Mesendoderm (in vitro differentiated cells): Measurements from ENCODE around the gene TYMP.
A peak's percentile ranks its signal among the peaks of the same experiment; 100 is the strongest.

Experiments
- DNase-seq: peaks from one replicate; pipeline ENCODE4 v3.0.0; 2013
- H2AK5ac ChIP-seq: 2 replicates; pipeline ENCODE4 v1.6.1; 2013; ENCODE audit warnings: low read length, inconsistent platforms
- H2BK120ac ChIP-seq: 2 replicates; pipeline ENCODE4 v1.6.1; 2013; ENCODE audit warnings: low read depth, mild to moderate bottlenecking, low read length, moderate library complexity, mixed read lengths
- H2BK15ac ChIP-seq: replicated peaks from 2 replicates; pipeline ENCODE4 v1.6.1; 2013; ENCODE audit warnings: low read depth, mild to moderate bottlenecking, moderate library complexity
- H2BK5ac ChIP-seq: 2 replicates; pipeline ENCODE4 v1.6.1; 2013; ENCODE audit warnings: low read length, inconsistent platforms
- H3K18ac ChIP-seq: 2 replicates; pipeline ENCODE4 v1.6.1; 2013; ENCODE audit warnings: mild to moderate bottlenecking, low read length, mixed read lengths
- H3K23ac ChIP-seq: one replicate; pipeline ENCODE4 v1.6.1; 2013; ENCODE audit warnings: low read length
- H3K27ac ChIP-seq: 2 replicates; pipeline ENCODE4 v1.5.1; 2013; ENCODE audit warnings: low read depth, mild to moderate bottlenecking, inconsistent platforms, low read length, moderate library complexity
- H3K27me3 ChIP-seq: 2 replicates; pipeline ENCODE4 v1.6.1; 2013; ENCODE audit warnings: low read length, control low read depth, mild to moderate bottlenecking, inconsistent platforms; ENCODE audit not compliant: insufficient read depth, poor library complexity
- H3K36me3 ChIP-seq: 2 replicates; pipeline ENCODE4 v1.6.1; 2013; ENCODE audit warnings: low read length, inconsistent platforms; ENCODE audit not compliant: control insufficient read depth, insufficient read depth
- H3K4ac ChIP-seq: one replicate; pipeline ENCODE4 v1.6.1; 2013; ENCODE audit warnings: low read depth, mild to moderate bottlenecking, low read length, moderate library complexity
- H3K4me1 ChIP-seq: 2 replicates; pipeline ENCODE4 v1.6.1; 2013; ENCODE audit warnings: low read depth, low read length, inconsistent platforms; ENCODE audit not compliant: control insufficient read depth
- H3K4me2 ChIP-seq: 2 replicates; pipeline ENCODE4 v1.6.1; 2013; ENCODE audit warnings: low read length
- H3K4me3 ChIP-seq: 2 replicates; pipeline ENCODE4 v1.5.1; 2013; ENCODE audit warnings: mild to moderate bottlenecking, low read length
- H3K56ac ChIP-seq: one replicate; pipeline ENCODE4 v1.6.1; 2013; ENCODE audit warnings: low read length
- H3K79me1 ChIP-seq: 2 replicates; pipeline ENCODE4 v1.6.1; 2013; ENCODE audit warnings: low read length, inconsistent platforms
- H3K79me2 ChIP-seq: 2 replicates; pipeline ENCODE4 v1.6.1; 2013; ENCODE audit warnings: mild to moderate bottlenecking, low read length; ENCODE audit not compliant: control insufficient read depth, insufficient read depth
- H3K9ac ChIP-seq: 2 replicates; pipeline ENCODE4 v1.6.1; 2013; ENCODE audit warnings: low read length, inconsistent platforms
- H4K5ac ChIP-seq: one replicate; pipeline ENCODE4 v1.6.1; 2013; ENCODE audit warnings: low read length
- H4K8ac ChIP-seq: one replicate; pipeline ENCODE4 v1.6.1; 2013; ENCODE audit warnings: low read depth, mild to moderate bottlenecking, control low read depth, low read length, moderate library complexity
- WGBS: extraction: QIAGEN DNeasy Blood & Tissue Kit; methylation state at CpG from one replicate; pipeline ENCODE4 v1.1.7; 2013; ENCODE audit warnings: low lambda C conversion rate, missing lambda C conversion rate; ENCODE audit not compliant: insufficient coverage; ENCODE audit errors: extremely low coverage; 5-methylcytosine and 5-hydroxymethylcytosine counted together

Gene TYMP

GRCh38 chr22:50567721-50568252, 38.0 kb upstream of the TYMP start:
- Histone ChIP-seq H3K27me3 (no peaks in the 10 kb centered on the region), H3K36me3 (peaks cover 19% of the 10 kb centered on the region)

GRCh38 chr22:50564289-50564688, 34.5 kb upstream of the TYMP start:
- H3K4me3 ChIP-seq: no peak overlapping the region
- DNase-seq: no peak

More at GRCh38 chr22:50567721-50568252, 38.0 kb upstream of the TYMP start:
- WGBS: no CpG with 5 or more reads among the region's 7 CpGs
- Histone ChIP-seq H3K56ac (no peak overlapping the region), H4K8ac (no peak overlapping the region), H3K4me2 (no peak overlapping the region), H3K79me2 (no peaks in the 10 kb centered on the region), H2BK120ac (no peak overlapping the region), H2BK15ac (no peak overlapping the region), H3K27ac (no peak overlapping the region), H2BK5ac (no peak overlapping the region), H2AK5ac (no peak overlapping the region), H4K5ac (no peak overlapping the region), H3K9ac (no peak overlapping the region), H3K4ac (no peak overlapping the region), H3K79me1 (no peaks in the 10 kb centered on the region), H3K18ac (no peak overlapping the region), H3K4me3 (no peak overlapping the region), H3K4me1 (no peaks in the 10 kb centered on the region), H3K23ac (no peak overlapping the region)
- DNase-seq: no peak

GRCh38 chr22:50563413-50564160, 33.8 kb upstream of the TYMP start:
- Histone ChIP-seq H4K8ac (no peak overlapping the region), H2BK5ac (no peak overlapping the region), H3K36me3 (no peaks in the 10 kb centered on the region), H3K27me3 (no peaks in the 10 kb centered on the region), H3K79me2 (no peaks in the 10 kb centered on the region), H3K4me3 (peak overlapping the region; percentile 70), H3K9ac (peak overlapping the region; percentile 76), H3K18ac (no peak overlapping the region), H4K5ac (no peak overlapping the region), H2BK120ac (no peak overlapping the region), H3K4me2 (peak overlapping the region; percentile 99), H2AK5ac (no peak overlapping the region), H3K4ac (no peak overlapping the region), H3K4me1 (no peaks in the 10 kb centered on the region), H3K23ac (no peak overlapping the region), H3K27ac (no peak overlapping the region), H2BK15ac (no peak overlapping the region), H3K79me1 (no peaks in the 10 kb centered on the region), H3K56ac (peak overlapping the region; percentile 84)
- DNase-seq: no peak
- no CpG with 5 or more reads among the region's 17 CpGs for WGBS

More at GRCh38 chr22:50564289-50564688, 34.5 kb upstream of the TYMP start:
- Histone ChIP-seq H3K4me2 (no peak overlapping the region), H4K8ac (no peak overlapping the region), H4K5ac (no peak overlapping the region), H3K36me3 (peaks cover 3% of the 10 kb centered on the region), H3K23ac (no peak overlapping the region), H2BK5ac (no peak overlapping the region), H3K27me3 (no peaks in the 10 kb centered on the region), H3K79me2 (no peaks in the 10 kb centered on the region), H3K27ac (no peak overlapping the region), H3K4ac (no peak overlapping the region), H2BK15ac (no peak overlapping the region), H3K9ac (no peak overlapping the region), H3K18ac (no peak overlapping the region), H3K56ac (no peak overlapping the region), H2BK120ac (no peak overlapping the region), H3K4me1 (no peaks in the 10 kb centered on the region), H3K79me1 (no peaks in the 10 kb centered on the region), H2AK5ac (no peak overlapping the region)
- WGBS: no CpG with 5 or more reads among the region's 11 CpGs

GRCh38 chr22:50562523-50563412, 33.0 kb upstream of the TYMP start, which contains the start of gene SYCE3:
Gene SYCE3 (minus strand): TSS chr22:50562919. CDS start chr22:50556405, 6,514 bp downstream.
- no peak within 1 kb of the TSS for H3K27ac ChIP-seq
- no CpG with 5 or more reads among the region's 61 CpGs for WGBS

DNA sequence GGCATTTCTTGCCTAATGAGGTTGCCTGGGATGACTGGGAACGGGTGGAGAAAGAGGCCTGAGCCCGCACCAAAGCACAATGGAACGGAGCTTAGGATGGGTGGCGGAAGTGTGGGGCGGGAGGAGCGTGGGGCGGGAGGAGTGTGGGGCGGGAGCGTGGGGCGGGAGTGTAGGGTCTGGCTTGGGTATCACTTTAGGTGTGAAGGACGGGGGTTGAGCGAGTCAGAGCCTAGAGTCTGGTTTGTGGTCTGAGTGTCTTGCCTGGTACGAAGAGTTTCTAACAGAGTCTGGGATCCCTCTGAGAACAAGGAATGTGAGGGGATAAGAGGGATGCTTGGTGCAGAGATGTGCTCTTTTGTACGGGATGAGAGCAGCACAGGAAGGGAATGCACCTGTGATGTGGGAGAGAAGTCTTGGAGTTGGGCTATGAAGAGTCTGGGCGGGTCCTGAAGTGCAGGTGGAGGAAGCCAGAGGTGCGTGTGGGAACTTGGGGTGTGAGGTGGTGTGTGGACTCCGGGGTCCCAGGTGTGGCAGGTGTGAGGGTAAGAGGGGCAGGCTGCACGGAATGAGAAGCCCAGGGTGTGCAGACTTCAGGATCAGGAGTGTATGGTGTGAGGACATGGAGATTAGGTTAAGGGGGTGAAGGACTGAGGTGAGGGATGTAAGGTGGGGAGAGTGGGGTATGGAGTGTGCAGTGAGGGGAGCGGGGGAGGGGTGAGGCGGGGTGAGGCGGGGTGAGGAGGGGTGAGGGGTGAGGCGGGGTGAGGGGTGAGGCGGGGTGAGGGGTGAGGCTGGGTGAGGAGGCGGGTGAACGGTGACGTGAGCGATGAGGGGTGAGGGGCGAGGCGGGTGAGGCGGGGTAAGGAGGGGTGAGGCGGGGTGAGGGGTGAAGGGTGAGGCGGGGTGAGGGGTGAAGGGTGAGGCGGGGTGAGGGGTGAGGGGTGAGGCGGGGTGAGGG, 31.9 kb upstream of the TYMP start:
- no peak overlapping the region for H3K4me2 ChIP-seq
- no peak overlapping the region for H3K4ac ChIP-seq
- H4K8ac ChIP-seq: no peak overlapping the region
- H3K18ac ChIP-seq: no peak overlapping the region
- no peaks in the 10 kb centered on the region for H3K4me1 ChIP-seq
- no peaks in the 10 kb centered on the region for H3K27me3 ChIP-seq
- no peak overlapping the region for H2BK15ac ChIP-seq
- no CpG with 5 or more reads among the region's 34 CpGs for WGBS
- H3K79me2 ChIP-seq: no peaks in the 10 kb centered on the region
- H3K9ac ChIP-seq: no peak overlapping the region
- H3K79me1 ChIP-seq: no peaks in the 10 kb centered on the region
- peak; percentile 25 for DNase-seq
- no peak overlapping the region for H2BK5ac ChIP-seq
- H3K27ac ChIP-seq: no peak overlapping the region
- no peak overlapping the region for H3K23ac ChIP-seq
- no peak overlapping the region for H3K4me3 ChIP-seq
- no peak overlapping the region for H2BK120ac ChIP-seq
- no peak overlapping the region for H2AK5ac ChIP-seq
- H4K5ac ChIP-seq: no peak overlapping the region
- H3K56ac ChIP-seq: no peak overlapping the region
- H3K36me3 ChIP-seq: no peaks in the 10 kb centered on the region

More at GRCh38 chr22:50562523-50563412, 33.0 kb upstream of the TYMP start, which contains the start of gene SYCE3:
- Histone ChIP-seq H3K79me2 (no peaks in the 10 kb centered on the region), H3K27me3 (no peaks in the 10 kb centered on the region), H2BK120ac (no peak within 1 kb of the TSS), H4K8ac (no peak within 1 kb of the TSS), H3K36me3 (no peaks in the 10 kb centered on the region), H3K4me3 (peak within 1 kb of the TSS; percentile 70), H3K4me2 (peak within 1 kb of the TSS; percentile 99), H3K9ac (peak within 1 kb of the TSS; percentile 76), H3K56ac (peak within 1 kb of the TSS; percentile 84), H3K79me1 (no peaks in the 10 kb centered on the region), H2AK5ac (no peak within 1 kb of the TSS), H3K18ac (no peak within 1 kb of the TSS), H3K23ac (no peak within 1 kb of the TSS), H3K4me1 (no peaks in the 10 kb centered on the region), H4K5ac (no peak within 1 kb of the TSS), H2BK5ac (no peak within 1 kb of the TSS), H3K4ac (no peak within 1 kb of the TSS), H2BK15ac (no peak within 1 kb of the TSS)
- DNase-seq: peak; percentile 96
